ENCODE measurements around the gene PTPRG. TPM values are rescaled to one million over a fixed set of nuclear protein-coding genes. Genes with fewer than 3 reads are reported as not detected.
"Not testable (repeated sequence)": the region's sequence is repeated elsewhere in the genome, so short reads cannot be mapped to it uniquely, and the experiment has no call there.

The PTPRG gene
- total and polyA plus RNA-seq, 2 experiments from 2014 or later: 24.4 to 131 TPM

GRCh38 chr3:61716693-61717092 lies 155.3 kb downstream of the PTPRG start:
- H3K36me3 ChIP-seq (ENCODE audit: insufficient read depth); H3F3A ChIP-seq (replicated peaks; ENCODE audit: low read depth); H3K4me3 Mint-ChIP-seq; H3K27ac Mint-ChIP-seq; H3K9me2 ChIP-seq (ENCODE audit: insufficient read depth); ATAC-seq; H3K4me3 ChIP-seq; H3K27me3 Mint-ChIP-seq (ENCODE audit: insufficient read depth, low read depth, poor library complexity); H3K27me3 ChIP-seq (ENCODE audit: insufficient read depth); H3K4me2 ChIP-seq; H3K27ac ChIP-seq (ENCODE audit: low read depth); H3K9me3 Mint-ChIP-seq; DNase-seq (ENCODE audit: low spot score); H2AFZ ChIP-seq: not testable (repeated sequence)
- Histone ChIP-seq H3K4me1 (ENCODE audit: insufficient read depth) (peaks cover 55% of the 10 kb centered on the region), H3K79me2 (replicated peaks; ENCODE audit: insufficient read depth) (peaks cover 100% of the 10 kb centered on the region), H4K20me1 (replicated peaks; ENCODE audit: insufficient read depth) (peaks cover 12% of the 10 kb centered on the region; the same call in 1 of the 2 replicates)
- Mint-ChIP-seq H3K36me3 (ENCODE audit: low read depth) (peaks cover 15% of the 10 kb centered on the region; the same call in 2 of the 3 replicates), H3K4me1 (peaks cover 51% of the 10 kb centered on the region)

- H3K27me3 Mint-ChIP-seq (ENCODE audit: insufficient read depth, low read depth, poor library complexity): peaks cover 1% of the 10 kb centered on the region
- no peak overlapping the region for H3K27ac Mint-ChIP-seq
- Histone ChIP-seq H4K20me1 (replicated peaks; ENCODE audit: insufficient read depth) (peaks cover 5% of the 10 kb centered on the region; the same call in 1 of the 2 replicates), H2AFZ (no peak overlapping the region), H3K9me2 (ENCODE audit: insufficient read depth) (no peaks in the 10 kb centered on the region), H3K4me2 (0 out of 2 replicates have a peak overlapping the region, but pooled peaks have one; percentile 44), H3K79me2 (replicated peaks; ENCODE audit: insufficient read depth) (peaks cover 100% of the 10 kb centered on the region), H3K27me3 (ENCODE audit: insufficient read depth) (no peaks in the 10 kb centered on the region), H3K36me3 (ENCODE audit: insufficient read depth) (0 out of 2 replicates have a peak, but pooled peaks cover 4% of the 10 kb centered on the region), H3K4me3 (no peak overlapping the region), H3K4me1 (ENCODE audit: insufficient read depth) (peaks cover 57% of the 10 kb centered on the region), H3F3A (replicated peaks; ENCODE audit: low read depth) (no peaks in the 10 kb centered on the region), H3K27ac (ENCODE audit: low read depth) (peak overlapping the region; percentile 58)
- H3K9me3 Mint-ChIP-seq: no peaks in the 10 kb centered on the region
- H3K36me3 Mint-ChIP-seq (ENCODE audit: low read depth): peaks cover 14% of the 10 kb centered on the region; the same call in 2 of the 3 replicates
- no peak overlapping the region for H3K4me3 Mint-ChIP-seq
- H3K4me1 Mint-ChIP-seq: peaks cover 54% of the 10 kb centered on the region
- DNase-seq (ENCODE audit: low spot score) (no peak), ATAC-seq (no peak)
- no peak for TF ChIP-seq STAT1 (IDR thresholded peaks at IDR 0.05; ENCODE audit: unreplicated experiment)
- TF ChIP-seq EZH2phosphoT487 (IDR thresholded peaks at IDR 0.05; ENCODE audit: unreplicated experiment): no peak
- TF ChIP-seq EZH2 (IDR thresholded peaks at IDR 0.05; ENCODE audit: low read depth, unreplicated experiment): no peak
- TF ChIP-seq CREB1 (CRISPR knock-in tag; IDR thresholded peaks at IDR 0.05; ENCODE audit: low read depth): no peak
- TF ChIP-seq, protein P1, sequence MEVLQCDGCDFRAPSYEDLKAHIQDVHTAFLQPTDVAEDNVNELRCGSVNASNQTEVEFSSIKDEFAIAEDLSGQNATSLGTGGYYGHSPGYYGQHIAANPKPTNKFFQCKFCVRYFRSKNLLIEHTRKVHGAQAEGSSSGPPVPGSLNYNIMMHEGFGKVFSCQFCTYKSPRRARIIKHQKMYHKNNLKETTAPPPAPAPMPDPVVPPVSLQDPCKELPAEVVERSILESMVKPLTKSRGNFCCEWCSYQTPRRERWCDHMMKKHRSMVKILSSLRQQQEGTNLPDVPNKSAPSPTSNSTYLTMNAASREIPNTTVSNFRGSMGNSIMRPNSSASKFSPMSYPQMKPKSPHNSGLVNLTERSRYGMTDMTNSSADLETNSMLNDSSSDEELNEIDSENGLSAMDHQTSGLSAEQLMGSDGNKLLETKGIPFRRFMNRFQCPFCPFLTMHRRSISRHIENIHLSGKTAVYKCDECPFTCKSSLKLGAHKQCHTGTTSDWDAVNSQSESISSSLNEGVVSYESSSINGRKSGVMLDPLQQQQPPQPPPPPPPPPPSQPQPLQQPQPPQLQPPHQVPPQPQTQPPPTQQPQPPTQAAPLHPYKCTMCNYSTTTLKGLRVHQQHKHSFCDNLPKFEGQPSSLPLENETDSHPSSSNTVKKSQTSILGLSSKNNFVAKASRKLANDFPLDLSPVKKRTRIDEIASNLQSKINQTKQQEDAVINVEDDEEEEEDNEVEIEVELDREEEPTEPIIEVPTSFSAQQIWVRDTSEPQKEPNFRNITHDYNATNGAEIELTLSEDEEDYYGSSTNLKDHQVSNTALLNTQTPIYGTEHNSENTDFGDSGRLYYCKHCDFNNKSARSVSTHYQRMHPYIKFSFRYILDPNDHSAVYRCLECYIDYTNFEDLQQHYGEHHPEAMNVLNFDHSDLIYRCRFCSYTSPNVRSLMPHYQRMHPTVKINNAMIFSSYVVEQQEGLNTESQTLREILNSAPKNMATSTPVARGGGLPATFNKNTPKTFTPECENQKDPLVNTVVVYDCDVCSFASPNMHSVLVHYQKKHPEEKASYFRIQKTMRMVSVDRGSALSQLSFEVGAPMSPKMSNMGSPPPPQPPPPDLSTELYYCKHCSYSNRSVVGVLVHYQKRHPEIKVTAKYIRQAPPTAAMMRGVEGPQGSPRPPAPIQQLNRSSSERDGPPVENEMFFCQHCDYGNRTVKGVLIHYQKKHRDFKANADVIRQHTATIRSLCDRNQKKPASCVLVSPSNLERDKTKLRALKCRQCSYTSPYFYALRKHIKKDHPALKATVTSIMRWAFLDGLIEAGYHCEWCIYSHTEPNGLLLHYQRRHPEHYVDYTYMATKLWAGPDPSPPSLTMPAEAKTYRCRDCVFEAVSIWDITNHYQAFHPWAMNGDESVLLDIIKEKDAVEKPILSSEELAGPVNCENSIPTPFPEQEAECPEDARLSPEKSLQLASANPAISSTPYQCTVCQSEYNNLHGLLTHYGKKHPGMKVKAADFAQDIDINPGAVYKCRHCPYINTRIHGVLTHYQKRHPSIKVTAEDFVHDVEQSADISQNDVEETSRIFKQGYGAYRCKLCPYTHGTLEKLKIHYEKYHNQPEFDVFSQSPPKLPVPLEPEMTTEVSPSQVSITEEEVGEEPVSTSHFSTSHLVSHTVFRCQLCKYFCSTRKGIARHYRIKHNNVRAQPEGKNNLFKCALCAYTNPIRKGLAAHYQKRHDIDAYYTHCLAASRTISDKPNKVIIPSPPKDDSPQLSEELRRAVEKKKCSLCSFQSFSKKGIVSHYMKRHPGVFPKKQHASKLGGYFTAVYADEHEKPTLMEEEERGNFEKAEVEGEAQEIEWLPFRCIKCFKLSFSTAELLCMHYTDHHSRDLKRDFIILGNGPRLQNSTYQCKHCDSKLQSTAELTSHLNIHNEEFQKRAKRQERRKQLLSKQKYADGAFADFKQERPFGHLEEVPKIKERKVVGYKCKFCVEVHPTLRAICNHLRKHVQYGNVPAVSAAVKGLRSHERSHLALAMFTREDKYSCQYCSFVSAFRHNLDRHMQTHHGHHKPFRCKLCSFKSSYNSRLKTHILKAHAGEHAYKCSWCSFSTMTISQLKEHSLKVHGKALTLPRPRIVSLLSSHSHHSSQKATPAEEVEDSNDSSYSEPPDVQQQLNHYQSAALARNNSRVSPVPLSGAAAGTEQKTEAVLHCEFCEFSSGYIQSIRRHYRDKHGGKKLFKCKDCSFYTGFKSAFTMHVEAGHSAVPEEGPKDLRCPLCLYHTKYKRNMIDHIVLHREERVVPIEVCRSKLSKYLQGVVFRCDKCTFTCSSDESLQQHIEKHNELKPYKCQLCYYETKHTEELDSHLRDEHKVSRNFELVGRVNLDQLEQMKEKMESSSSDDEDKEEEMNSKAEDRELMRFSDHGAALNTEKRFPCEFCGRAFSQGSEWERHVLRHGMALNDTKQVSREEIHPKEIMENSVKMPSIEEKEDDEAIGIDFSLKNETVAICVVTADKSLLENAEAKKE (CRISPR knock-in tag; IDR thresholded peaks at IDR 0.05): no peak
- TF ChIP-seq, protein P2, sequence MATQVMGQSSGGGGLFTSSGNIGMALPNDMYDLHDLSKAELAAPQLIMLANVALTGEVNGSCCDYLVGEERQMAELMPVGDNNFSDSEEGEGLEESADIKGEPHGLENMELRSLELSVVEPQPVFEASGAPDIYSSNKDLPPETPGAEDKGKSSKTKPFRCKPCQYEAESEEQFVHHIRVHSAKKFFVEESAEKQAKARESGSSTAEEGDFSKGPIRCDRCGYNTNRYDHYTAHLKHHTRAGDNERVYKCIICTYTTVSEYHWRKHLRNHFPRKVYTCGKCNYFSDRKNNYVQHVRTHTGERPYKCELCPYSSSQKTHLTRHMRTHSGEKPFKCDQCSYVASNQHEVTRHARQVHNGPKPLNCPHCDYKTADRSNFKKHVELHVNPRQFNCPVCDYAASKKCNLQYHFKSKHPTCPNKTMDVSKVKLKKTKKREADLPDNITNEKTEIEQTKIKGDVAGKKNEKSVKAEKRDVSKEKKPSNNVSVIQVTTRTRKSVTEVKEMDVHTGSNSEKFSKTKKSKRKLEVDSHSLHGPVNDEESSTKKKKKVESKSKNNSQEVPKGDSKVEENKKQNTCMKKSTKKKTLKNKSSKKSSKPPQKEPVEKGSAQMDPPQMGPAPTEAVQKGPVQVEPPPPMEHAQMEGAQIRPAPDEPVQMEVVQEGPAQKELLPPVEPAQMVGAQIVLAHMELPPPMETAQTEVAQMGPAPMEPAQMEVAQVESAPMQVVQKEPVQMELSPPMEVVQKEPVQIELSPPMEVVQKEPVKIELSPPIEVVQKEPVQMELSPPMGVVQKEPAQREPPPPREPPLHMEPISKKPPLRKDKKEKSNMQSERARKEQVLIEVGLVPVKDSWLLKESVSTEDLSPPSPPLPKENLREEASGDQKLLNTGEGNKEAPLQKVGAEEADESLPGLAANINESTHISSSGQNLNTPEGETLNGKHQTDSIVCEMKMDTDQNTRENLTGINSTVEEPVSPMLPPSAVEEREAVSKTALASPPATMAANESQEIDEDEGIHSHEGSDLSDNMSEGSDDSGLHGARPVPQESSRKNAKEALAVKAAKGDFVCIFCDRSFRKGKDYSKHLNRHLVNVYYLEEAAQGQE (IDR thresholded peaks at IDR 0.05; ENCODE audit: unreplicated experiment): no peak
- TF ChIP-seq POLR2AphosphoS5 (IDR thresholded peaks at IDR 0.05; ENCODE audit: low read depth): no peak
- TF ChIP-seq, protein P3, sequence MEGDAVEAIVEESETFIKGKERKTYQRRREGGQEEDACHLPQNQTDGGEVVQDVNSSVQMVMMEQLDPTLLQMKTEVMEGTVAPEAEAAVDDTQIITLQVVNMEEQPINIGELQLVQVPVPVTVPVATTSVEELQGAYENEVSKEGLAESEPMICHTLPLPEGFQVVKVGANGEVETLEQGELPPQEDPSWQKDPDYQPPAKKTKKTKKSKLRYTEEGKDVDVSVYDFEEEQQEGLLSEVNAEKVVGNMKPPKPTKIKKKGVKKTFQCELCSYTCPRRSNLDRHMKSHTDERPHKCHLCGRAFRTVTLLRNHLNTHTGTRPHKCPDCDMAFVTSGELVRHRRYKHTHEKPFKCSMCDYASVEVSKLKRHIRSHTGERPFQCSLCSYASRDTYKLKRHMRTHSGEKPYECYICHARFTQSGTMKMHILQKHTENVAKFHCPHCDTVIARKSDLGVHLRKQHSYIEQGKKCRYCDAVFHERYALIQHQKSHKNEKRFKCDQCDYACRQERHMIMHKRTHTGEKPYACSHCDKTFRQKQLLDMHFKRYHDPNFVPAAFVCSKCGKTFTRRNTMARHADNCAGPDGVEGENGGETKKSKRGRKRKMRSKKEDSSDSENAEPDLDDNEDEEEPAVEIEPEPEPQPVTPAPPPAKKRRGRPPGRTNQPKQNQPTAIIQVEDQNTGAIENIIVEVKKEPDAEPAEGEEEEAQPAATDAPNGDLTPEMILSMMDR (conservative IDR thresholded peaks at IDR 0.05; ENCODE audit: low read depth in 2 of 2): no peak
- no peak for TF ChIP-seq JUNB (IDR thresholded peaks at IDR 0.05; ENCODE audit: unreplicated experiment)
These were observed 157.2 kb downstream of the PTPRG start for GRCh38 chr3:61718565-61718964.

Measured in GM23338 (cell line).